ENCODE measurements around the gene FITM1.

The FITM1 gene

DNA sequence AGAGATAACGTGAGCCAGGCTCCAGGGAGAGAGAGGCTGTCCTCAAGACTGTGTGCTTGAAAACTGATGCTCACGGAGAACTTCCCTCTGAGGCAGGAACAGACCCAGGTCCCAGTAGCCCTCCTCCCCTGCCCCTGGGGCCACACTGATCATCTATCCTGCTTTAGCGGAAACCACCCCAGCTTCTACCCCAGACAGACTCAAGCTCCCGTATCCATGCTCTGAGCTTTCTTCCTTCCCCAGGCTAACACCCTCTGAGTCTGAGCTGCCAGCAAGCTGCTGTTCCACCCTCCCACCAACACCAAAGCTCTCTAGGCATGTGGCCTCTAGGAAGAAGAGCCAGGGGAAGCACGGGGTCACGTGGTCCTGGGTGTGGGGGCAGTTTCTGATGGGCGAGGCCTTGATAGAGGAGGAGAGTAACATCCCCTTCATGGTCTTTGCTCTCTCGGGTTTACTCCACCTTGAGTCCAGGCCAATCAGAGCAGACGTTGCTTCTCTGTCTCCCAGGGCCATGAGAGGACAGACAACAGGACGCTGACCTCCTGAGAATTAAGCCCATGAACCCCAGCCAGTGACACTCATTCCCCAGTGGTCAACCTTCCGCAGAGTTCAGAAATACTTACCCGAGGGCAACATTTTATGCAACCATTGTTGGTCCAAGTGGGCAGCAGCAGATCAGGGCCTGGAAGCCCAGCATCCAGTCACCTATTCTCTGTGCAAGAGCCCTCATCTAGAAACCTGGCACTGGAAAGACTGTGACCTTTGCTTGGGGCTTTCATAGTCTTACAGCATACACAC lies 35.0 kb upstream of the FITM1 start:
- ChIA-PET CTCF (interaction anchor here (0.8 to 13.9 kb wide), 11 partner anchors 10 to 336 kb away, joined by 3 to 246 read pairs (median 3); partner anchors contain the start of genes CARMIL3, DCAF11, EMC9 and MDP1), POLR2A (interaction anchor here (0.7 to 2.7 kb wide), 8 partner anchors 8 to 542 kb away, joined by 3 to 29 read pairs (median 5); partner anchors contain the start of genes DCAF11, EMC9, IRF9 and NRL)
- TF ChIP-seq, protein P1, sequence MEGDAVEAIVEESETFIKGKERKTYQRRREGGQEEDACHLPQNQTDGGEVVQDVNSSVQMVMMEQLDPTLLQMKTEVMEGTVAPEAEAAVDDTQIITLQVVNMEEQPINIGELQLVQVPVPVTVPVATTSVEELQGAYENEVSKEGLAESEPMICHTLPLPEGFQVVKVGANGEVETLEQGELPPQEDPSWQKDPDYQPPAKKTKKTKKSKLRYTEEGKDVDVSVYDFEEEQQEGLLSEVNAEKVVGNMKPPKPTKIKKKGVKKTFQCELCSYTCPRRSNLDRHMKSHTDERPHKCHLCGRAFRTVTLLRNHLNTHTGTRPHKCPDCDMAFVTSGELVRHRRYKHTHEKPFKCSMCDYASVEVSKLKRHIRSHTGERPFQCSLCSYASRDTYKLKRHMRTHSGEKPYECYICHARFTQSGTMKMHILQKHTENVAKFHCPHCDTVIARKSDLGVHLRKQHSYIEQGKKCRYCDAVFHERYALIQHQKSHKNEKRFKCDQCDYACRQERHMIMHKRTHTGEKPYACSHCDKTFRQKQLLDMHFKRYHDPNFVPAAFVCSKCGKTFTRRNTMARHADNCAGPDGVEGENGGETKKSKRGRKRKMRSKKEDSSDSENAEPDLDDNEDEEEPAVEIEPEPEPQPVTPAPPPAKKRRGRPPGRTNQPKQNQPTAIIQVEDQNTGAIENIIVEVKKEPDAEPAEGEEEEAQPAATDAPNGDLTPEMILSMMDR (IDR thresholded peaks at IDR 0.05; ENCODE audit: control extremely low read depth, extremely low read depth, low read depth, missing control alignments): no peak
- DNase-seq (ENCODE audit: extremely low spot score): peak; percentile 94

DNA sequence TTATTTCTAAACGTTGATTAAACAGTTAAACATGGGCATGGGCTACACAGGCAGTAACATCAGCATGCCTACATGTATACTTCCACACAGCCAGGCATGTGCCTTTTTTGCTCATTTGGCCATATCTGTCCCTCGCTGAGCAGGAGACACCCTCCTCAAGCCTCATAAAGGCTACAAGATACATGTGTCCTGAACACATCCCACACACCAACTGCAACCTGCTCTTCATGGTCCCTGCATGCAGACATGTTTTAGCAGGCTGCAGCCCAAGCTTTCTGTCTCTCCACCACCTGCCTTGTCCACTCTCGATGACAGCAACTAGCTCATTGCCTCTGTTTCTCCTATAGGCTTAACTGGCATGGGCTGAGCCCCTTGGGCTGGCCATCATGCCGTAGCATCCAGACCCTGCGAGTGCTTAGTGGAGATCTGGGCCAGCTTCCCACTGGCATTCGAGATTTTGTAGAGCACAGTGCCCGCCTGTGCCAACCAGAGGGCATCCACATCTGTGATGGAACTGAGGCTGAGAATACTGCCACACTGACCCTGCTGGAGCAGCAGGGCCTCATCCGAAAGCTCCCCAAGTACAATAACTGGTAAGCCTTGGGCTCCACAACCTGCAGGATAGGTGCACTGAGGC lies 33.8 kb upstream of the FITM1 start:
- TF ChIP-seq, protein P1 (IDR thresholded peaks at IDR 0.05; ENCODE audit: control extremely low read depth, extremely low read depth, low read depth, missing control alignments): no peak
- ChIA-PET POLR2A (interaction anchor here (0.9 kb wide), 1 partner anchor 18 kb away, joined by 3 read pairs; the partner anchor contains the start of gene DCAF11), CTCF (interaction anchor here (1.3 to 13.9 kb wide), 3 partner anchors 9 to 64 kb away, joined by 3 to 246 read pairs (median 3); no protein-coding TSS in a partner anchor)
- no peak for DNase-seq (ENCODE audit: extremely low spot score)

DNA sequence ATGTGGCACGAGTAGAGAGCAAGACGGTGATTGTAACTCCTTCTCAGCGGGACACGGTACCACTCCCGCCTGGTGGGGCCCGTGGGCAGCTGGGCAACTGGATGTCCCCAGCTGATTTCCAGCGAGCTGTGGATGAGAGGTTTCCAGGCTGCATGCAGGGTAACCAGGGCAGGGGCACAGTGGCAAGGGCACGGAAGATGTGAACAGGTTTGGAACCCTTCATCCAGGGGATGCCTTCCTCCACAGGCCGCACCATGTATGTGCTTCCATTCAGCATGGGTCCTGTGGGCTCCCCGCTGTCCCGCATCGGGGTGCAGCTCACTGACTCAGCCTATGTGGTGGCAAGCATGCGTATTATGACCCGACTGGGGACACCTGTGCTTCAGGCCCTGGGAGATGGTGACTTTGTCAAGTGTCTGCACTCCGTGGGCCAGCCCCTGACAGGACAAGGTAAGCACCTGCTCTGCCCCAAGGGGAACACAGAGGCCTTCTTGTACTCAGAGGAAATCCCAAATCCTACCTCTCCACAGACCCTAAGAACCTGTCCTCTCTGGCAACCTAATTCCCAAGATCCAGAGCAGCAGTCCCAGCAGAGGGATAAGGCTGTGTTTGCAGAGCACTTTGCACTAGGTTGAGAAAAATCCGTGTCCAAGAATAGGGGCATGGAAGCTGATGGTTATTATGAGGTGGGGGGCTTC lies 32.1 kb upstream of the FITM1 start:
- POLR2A ChIA-PET: no interaction called here
- DNase-seq (ENCODE audit: extremely low spot score): no peak
- TF ChIP-seq, protein P1 (IDR thresholded peaks at IDR 0.05; ENCODE audit: control extremely low read depth, extremely low read depth, low read depth, missing control alignments): no peak
- CTCF ChIA-PET: interaction anchor here (0.9 to 13.9 kb wide), 7 partner anchors 4 to 109 kb away, joined by 3 to 246 read pairs (median 5); partner anchors contain the start of gene PCK2

DNA sequence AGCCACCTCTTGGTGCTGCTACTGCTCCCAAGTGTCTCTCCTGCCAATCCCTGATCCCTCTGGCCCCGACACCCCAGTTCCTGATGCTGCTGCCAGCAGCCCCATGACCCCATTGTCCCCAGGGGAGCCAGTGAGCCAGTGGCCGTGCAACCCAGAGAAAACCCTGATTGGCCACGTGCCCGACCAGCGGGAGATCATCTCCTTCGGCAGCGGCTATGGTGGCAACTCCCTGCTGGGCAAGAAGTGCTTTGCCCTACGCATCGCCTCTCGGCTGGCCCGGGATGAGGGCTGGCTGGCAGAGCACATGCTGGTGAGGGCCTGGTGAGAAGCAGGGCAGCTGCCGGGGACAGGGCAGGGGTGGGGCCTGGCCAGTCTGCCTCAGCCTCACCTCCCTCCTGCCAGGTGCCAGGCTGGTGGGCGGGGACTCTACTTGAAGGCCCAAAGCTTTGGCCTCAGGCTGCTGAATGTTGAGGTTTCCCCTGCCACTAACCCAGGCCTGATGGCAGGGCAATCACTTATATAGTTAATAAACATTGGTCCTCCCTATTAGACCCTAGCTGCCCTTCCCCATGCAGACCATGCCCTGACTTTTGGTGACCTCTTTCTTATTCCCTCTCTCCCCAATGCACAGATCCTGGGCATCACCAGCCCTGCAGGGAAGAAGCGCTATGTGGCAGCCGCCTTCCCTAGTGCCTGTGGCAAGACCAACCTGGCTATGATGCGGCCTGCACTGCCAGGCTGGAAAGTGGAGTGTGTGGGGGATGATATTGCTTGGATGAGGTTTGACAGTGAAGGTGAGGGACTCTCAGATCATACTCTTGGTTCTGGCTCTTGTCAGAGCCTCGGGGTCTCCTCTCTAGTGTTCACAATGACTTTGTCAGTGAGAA lies 31.3 kb upstream of the FITM1 start:
- TF ChIP-seq, protein P1 (IDR thresholded peaks at IDR 0.05; ENCODE audit: control extremely low read depth, extremely low read depth, low read depth, missing control alignments): no peak
- no peak for DNase-seq (ENCODE audit: extremely low spot score)
- POLR2A ChIA-PET: no interaction called here
- CTCF ChIA-PET: interaction anchor here (1.4 to 13.9 kb wide), 3 partner anchors 5 to 18 kb away, joined by 5 to 246 read pairs (median 246); partner anchors contain the start of gene PCK2

DNA sequence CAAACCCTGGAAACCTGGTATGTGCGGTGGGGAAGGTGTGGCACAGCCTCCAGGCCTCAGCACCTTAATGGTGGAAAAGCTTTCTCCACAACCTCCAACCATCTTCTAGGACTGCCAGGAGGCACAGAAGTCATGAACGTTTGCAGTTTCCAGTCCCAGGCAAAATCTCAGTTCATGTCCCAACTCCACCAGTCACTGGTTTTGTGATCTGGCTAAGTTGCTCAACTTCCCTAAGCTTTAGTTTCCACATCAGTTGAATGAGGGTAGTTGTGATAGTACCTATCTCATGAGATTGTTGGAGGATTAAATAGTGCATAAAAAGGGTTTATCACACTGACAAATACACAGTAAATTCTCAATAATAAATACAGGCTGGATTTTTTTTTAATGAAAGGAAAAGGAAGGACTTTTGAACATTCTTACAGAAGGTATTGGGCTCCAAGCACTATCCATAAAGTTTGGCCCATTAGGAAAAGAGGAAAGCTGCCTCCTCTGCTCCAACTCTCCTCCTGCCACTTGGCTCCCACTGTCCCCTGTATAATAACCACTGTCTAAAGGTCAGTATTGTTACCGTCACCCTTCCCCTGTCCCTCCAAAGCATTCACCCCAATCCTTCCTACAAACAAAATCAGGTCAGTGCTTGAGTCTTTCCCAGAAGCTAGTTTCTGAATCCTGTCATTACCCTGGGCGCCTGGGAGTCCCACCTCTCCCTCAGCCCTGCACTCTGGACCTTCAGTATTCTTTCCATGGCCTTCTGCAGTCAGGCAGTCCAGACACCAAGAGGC lies 30.1 kb upstream of the FITM1 start:
- ChIA-PET POLR2A (no interaction called here), CTCF (interaction anchor here (13.5 to 13.9 kb wide), 2 partner anchors 5 to 6 kb away, joined by 246 read pairs; partner anchors contain the start of gene PCK2)
- TF ChIP-seq, protein P1 (IDR thresholded peaks at IDR 0.05; ENCODE audit: control extremely low read depth, extremely low read depth, low read depth, missing control alignments): no peak
- DNase-seq (ENCODE audit: extremely low spot score): no peak
